HepG2 (cell line): ENCODE measurements around the gene GLYATL3. TPM values are rescaled to one million over a fixed set of nuclear protein-coding genes. Genes with fewer than 3 reads are reported as not detected.

ENCODE experiments used
- CCDC6 ChIP-seq: sonication (generic); formaldehyde crosslinking; IDR thresholded peaks from 2 replicates; pipeline ENCODE4 v1.8.1; 2022; ENCODE audit warnings: mild to moderate bottlenecking, missing genetic modification reagents, moderate library complexity
- ERF ChIP-seq: IDR thresholded peaks from 2 replicates; pipeline ENCODE4 v1.6.1; 2018; ENCODE audit warnings: missing biosample characterization, missing genetic modification reagents
- GLI4 ChIP-seq: sonication (generic); formaldehyde crosslinking; IDR thresholded peaks from 2 replicates; pipeline ENCODE4 v1.5.1; 2020; ENCODE audit warnings: missing genetic modification reagents, mild to moderate bottlenecking, moderate library complexity, borderline replicate concordance
- HDAC2 ChIP-seq: sonication (generic); formaldehyde crosslinking; IDR thresholded peaks from 2 replicates; pipeline ENCODE4 v1.4.0; 2020; ENCODE audit warnings: missing genetic modification reagents
- NFRKB ChIP-seq: fragments of 450-650 bp; IDR thresholded peaks from 2 replicates; pipeline ENCODE4 v1.6.1; 2017
- PITX1 ChIP-seq: sonication (generic); formaldehyde crosslinking; IDR thresholded peaks from 2 replicates; pipeline ENCODE4 v1.5.1; 2020; ENCODE audit warnings: mild to moderate bottlenecking, missing genetic modification reagents
- REL ChIP-seq: sonication (generic); formaldehyde crosslinking; conservative IDR thresholded peaks from 2 replicates; pipeline ENCODE4 v1.8.0; 2022; ENCODE audit warnings: mild to moderate bottlenecking, missing genetic modification reagents, moderate library complexity
- SIX4 ChIP-seq: sonication (generic); formaldehyde crosslinking; IDR thresholded peaks from 2 replicates; pipeline ENCODE4 v1.4.0; 2020; ENCODE audit warnings: missing genetic modification reagents
- SNAPC2 ChIP-seq: sonication (generic); formaldehyde crosslinking; IDR thresholded peaks from 2 replicates; pipeline ENCODE4 v1.8.1; 2022; ENCODE audit warnings: mild to moderate bottlenecking, missing genetic modification reagents
- SP4 ChIP-seq: sonication (generic); formaldehyde crosslinking; IDR thresholded peaks from 2 replicates; pipeline ENCODE4 v1.8.1; 2023; ENCODE audit warnings: mild to moderate bottlenecking, missing genetic modification reagents
- ZNF282 ChIP-seq: fragments of 450-650 bp; IDR thresholded peaks from 2 replicates; pipeline ENCODE4 v1.6.1; 2018; ENCODE audit not compliant: partially characterized antibody
- ZNF496 ChIP-seq: sonication (generic); formaldehyde crosslinking; IDR thresholded peaks from 2 replicates; pipeline ENCODE4 v1.8.1; 2023; ENCODE audit warnings: mild to moderate bottlenecking, moderate library complexity, missing genetic modification reagents; ENCODE audit not compliant: insufficient replicate concordance
- ZNF7 ChIP-seq: IDR thresholded peaks from 2 replicates; pipeline ENCODE4 v1.6.1; 2016; ENCODE audit warnings: missing biosample characterization, missing genetic modification reagents
- ZNF761 ChIP-seq: sonication (generic); formaldehyde crosslinking; conservative IDR thresholded peaks from 2 replicates; pipeline ENCODE4 v1.4.0; 2020; ENCODE audit warnings: mild to moderate bottlenecking, missing genetic modification reagents
- ZNF879 ChIP-seq: sonication (generic); formaldehyde crosslinking; IDR thresholded peaks from 2 replicates; pipeline ENCODE4 v1.8.1; 2023; ENCODE audit warnings: missing genetic modification reagents
- ZSCAN20 ChIP-seq: sonication (generic); formaldehyde crosslinking; IDR thresholded peaks from 2 replicates; pipeline ENCODE4 v1.4.0; 2020; ENCODE audit warnings: missing genetic modification reagents, mild to moderate bottlenecking, borderline replicate concordance
- polyA plus RNA-seq, 8 experiments: library from polyadenylated mRNA; depleted of rRNA in 3 of 8; stranded (reverse) in 7 of 8; unstranded in 1 of 8; fragments of >200 nt; fragmentation: Illumina TruSeq in 4 of 8; extraction: Trizol in 4 of 8; gene quantifications; 2 replicates each; pipeline versions ENCODE4 v1.2.1 to v1.2.3, GENCODE V29; 2011 to 2016; ENCODE audit warnings: low read depth in 4 of 8, missing spikeins in 1 of 8, mixed read lengths in 1 of 8; ENCODE audit not compliant: insufficient read depth in 1 of 8
- total RNA-seq, 5 experiments: library from RNA; depleted of rRNA; stranded (reverse); fragments of >200 nt; fragmentation: Illumina TruSeq; extraction: Trizol; gene quantifications; 2 replicates each; pipeline ENCODE4 v1.2.3, GENCODE V29; 2016; ENCODE audit warnings: low read depth in 1 of 5
- TF ChIP-seq, protein P1 (sequence below): IDR thresholded peaks from 2 replicates; pipeline ENCODE4 v1.6.1; 2016; ENCODE audit warnings: missing compliant biosample characterization, missing genetic modification reagents, borderline replicate concordance
- TF ChIP-seq, protein P2 (sequence below): sonication (generic); formaldehyde crosslinking; IDR thresholded peaks from 2 replicates; pipeline ENCODE4 v1.8.0; 2023; ENCODE audit warnings: mild to moderate bottlenecking, missing genetic modification reagents
- TF ChIP-seq, protein P3 (sequence below): sonication (generic); formaldehyde crosslinking; IDR thresholded peaks from 2 replicates; pipeline ENCODE4 v1.5.1; 2020; ENCODE audit warnings: mild to moderate bottlenecking, missing genetic modification reagents, borderline replicate concordance
- TF ChIP-seq, protein P4 (sequence below): fragments of 450-650 bp; IDR thresholded peaks from 2 replicates; pipeline ENCODE4 v1.6.1; 2016
- TF ChIP-seq, protein P5 (sequence below): sonication (generic); formaldehyde crosslinking; IDR thresholded peaks from 2 replicates; pipeline ENCODE4 v1.4.0; 2020; ENCODE audit warnings: missing genetic modification reagents
- TF ChIP-seq, protein P6 (sequence below): sonication (generic); formaldehyde crosslinking; IDR thresholded peaks from 2 replicates; pipeline ENCODE4 v1.5.0; 2020; ENCODE audit warnings: mild to moderate bottlenecking, missing genetic modification reagents

GLYATL3 gene
- total and polyA plus RNA-seq, 2 of the 13 experiments (the other 11 are each of a cell fraction or from before 2014, with no cell fraction given) = 0.05 TPM; not detected in 1

DNA sequence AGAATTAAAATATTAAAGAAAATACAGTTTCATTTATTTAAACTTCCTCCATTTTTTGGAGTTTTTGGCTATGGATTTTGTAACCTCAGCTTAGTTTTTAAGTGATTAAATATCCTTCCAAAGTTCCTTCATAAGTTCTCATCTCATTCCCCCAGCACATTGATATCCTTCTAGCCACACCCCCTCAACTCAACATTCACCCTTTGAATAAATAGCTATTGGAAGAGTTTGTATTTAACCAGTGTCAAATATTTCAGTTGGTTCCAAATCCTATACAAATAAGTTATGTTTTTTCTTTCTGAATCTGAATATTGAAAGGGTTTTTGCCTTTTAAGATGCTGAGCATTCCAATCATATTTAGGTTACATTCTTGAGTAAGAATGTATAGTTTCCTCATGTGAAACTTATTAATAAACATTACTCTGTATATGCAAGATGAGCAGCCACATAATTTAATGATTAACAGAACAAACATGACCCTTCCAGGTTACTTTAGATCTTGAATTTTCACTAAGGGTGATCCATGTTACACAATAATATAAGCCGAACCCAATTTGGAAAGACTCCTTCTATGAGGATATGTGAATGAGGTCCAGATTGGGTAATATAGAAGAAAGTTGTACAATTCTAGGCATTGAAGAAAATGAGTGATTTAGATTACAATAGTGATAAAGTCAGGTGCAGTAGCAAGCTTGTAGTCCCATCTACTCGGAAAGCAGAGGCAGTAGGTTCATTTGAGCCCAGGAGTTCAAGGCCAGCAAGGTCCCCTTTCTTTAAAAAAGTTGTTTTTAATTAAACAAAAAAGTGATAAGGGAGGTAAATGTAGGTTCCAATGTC is 13.6 kb downstream of the GLYATL3 start (continued):
- TF ChIP-seq ZNF282 (no peak), ZSCAN20 (CRISPR knock-in tag) (0 out of 2 replicates have a peak, but pooled peaks have one; percentile 30), ZNF496 (no peak), SNAPC2 (CRISPR knock-in tag) (no peak), ERF (no peak), SIX4 (CRISPR knock-in tag) (no peak), CCDC6 (no peak), SP4 (CRISPR knock-in tag) (no peak), HDAC2 (no peak), ZNF7 (CRISPR knock-in tag) (no peak), ZNF879 (CRISPR knock-in tag) (no peak), PITX1 (CRISPR knock-in tag) (0 out of 2 replicates have a peak, but pooled peaks have one; percentile 39), GLI4 (CRISPR knock-in tag) (no peak), ZNF761 (CRISPR knock-in tag) (no peak), REL (no peak), NFRKB (no peak)
- TF ChIP-seq, protein P1, sequence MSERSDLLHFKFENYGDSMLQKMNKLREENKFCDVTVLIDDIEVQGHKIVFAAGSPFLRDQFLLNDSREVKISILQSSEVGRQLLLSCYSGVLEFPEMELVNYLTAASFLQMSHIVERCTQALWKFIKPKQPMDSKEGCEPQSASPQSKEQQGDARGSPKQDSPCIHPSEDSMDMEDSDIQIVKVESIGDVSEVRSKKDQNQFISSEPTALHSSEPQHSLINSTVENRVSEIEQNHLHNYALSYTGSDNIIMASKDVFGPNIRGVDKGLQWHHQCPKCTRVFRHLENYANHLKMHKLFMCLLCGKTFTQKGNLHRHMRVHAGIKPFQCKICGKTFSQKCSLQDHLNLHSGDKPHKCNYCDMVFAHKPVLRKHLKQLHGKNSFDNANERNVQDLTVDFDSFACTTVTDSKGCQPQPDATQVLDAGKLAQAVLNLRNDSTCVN (CRISPR knock-in tag) = no peak
- TF ChIP-seq, protein P2, sequence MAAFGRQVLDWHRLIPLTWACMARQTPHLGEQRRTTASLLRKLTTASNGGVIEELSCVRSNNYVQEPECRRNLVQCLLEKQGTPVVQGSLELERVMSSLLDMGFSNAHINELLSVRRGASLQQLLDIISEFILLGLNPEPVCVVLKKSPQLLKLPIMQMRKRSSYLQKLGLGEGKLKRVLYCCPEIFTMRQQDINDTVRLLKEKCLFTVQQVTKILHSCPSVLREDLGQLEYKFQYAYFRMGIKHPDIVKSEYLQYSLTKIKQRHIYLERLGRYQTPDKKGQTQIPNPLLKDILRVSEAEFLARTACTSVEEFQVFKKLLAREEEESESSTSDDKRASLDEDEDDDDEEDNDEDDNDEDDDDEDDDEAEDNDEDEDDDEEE = no peak
- TF ChIP-seq, protein P3, sequence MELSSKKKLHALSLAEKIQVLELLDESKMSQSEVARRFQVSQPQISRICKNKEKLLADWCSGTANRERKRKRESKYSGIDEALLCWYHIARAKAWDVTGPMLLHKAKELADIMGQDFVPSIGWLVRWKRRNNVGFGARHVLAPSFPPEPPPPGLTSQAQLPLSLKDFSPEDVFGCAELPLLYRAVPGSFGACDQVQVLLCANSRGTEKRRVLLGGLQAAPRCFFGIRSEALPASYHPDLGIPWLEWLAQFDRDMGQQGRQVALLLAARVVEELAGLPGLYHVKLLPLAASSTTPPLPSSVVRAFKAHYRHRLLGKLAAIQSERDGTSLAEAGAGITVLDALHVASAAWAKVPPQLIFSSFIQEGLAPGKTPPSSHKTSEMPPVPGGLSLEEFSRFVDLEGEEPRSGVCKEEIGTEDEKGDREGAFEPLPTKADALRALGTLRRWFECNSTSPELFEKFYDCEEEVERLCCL (CRISPR knock-in tag) = no peak
- TF ChIP-seq, protein P4, sequence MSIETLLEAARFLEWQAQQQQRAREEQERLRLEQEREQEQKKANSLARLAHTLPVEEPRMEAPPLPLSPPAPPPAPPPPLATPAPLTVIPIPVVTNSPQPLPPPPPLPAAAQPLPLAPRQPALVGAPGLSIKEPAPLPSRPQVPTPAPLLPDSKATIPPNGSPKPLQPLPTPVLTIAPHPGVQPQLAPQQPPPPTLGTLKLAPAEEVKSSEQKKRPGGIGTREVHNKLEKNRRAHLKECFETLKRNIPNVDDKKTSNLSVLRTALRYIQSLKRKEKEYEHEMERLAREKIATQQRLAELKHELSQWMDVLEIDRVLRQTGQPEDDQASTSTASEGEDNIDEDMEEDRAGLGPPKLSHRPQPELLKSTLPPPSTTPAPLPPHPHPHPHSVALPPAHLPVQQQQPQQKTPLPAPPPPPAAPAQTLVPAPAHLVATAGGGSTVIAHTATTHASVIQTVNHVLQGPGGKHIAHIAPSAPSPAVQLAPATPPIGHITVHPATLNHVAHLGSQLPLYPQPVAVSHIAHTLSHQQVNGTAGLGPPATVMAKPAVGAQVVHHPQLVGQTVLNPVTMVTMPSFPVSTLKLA = no peak
- TF ChIP-seq, protein P5, sequence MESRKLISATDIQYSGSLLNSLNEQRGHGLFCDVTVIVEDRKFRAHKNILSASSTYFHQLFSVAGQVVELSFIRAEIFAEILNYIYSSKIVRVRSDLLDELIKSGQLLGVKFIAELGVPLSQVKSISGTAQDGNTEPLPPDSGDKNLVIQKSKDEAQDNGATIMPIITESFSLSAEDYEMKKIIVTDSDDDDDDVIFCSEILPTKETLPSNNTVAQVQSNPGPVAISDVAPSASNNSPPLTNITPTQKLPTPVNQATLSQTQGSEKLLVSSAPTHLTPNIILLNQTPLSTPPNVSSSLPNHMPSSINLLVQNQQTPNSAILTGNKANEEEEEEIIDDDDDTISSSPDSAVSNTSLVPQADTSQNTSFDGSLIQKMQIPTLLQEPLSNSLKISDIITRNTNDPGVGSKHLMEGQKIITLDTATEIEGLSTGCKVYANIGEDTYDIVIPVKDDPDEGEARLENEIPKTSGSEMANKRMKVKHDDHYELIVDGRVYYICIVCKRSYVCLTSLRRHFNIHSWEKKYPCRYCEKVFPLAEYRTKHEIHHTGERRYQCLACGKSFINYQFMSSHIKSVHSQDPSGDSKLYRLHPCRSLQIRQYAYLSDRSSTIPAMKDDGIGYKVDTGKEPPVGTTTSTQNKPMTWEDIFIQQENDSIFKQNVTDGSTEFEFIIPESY (CRISPR knock-in tag) = no peak
- TF ChIP-seq, protein P6, sequence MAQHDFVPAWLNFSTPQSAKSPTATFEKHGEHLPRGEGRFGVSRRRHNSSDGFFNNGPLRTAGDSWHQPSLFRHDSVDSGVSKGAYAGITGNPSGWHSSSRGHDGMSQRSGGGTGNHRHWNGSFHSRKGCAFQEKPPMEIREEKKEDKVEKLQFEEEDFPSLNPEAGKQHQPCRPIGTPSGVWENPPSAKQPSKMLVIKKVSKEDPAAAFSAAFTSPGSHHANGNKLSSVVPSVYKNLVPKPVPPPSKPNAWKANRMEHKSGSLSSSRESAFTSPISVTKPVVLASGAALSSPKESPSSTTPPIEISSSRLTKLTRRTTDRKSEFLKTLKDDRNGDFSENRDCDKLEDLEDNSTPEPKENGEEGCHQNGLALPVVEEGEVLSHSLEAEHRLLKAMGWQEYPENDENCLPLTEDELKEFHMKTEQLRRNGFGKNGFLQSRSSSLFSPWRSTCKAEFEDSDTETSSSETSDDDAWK (CRISPR knock-in tag) = no peak
